ENCODE results near the gene KIF2C.
"Not testable (repeated sequence)": the region's sequence is repeated elsewhere in the genome, so short reads cannot be mapped to it uniquely, and the experiment has no call there.

The KIF2C gene

DNA sequence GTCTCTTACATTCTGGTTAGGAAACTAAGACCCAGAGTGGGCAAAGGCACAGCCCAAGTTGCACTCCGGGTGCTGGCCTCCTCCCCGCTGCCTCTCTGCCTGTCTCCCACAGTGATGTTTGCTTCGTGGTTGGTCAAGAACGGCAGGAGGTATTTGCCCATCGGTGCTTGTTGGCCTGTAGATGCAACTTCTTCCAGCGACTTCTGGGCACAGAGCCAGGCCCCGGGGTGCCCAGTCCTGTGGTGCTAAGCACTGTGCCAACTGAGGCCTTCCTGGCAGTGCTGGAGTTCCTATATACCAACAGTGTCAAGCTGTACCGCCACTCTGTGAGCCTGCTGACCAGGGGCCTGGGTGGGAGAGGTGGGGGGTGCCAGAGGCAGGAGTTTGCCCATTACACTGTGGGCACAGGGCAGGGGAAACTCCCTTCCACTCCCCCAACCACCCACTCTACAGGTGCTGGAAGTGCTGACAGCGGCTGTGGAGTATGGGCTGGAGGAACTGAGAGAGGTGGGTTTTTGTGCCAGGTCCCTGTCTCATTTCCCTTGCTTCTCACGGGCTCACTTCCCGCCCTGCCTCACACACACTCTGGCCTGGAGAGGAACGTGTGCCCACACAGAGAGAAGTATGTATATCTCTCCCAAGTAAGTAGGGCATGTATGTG is 70.6 kb downstream of the KIF2C start:
- peak overlapping the region; percentile 84 for H3K4me2 ChIP-seq (ENCODE audit: low read length)
- H3K79me2 ChIP-seq = peaks cover 5% of the 10 kb centered on the region
- no peaks in the 10 kb centered on the region for H3K36me3 ChIP-seq (ENCODE audit: control insufficient read depth, insufficient read depth, low read length)
- H3K9ac ChIP-seq = no peak overlapping the region
- peak overlapping the region; percentile 100 for H3K27ac ChIP-seq
- H2AFZ ChIP-seq = no peak overlapping the region
- peak overlapping the region; percentile 41 for H3K4me3 ChIP-seq (ENCODE audit: low read depth, low read length)
- no peaks in the 10 kb centered on the region for H3K27me3 ChIP-seq (ENCODE audit: control insufficient read depth, insufficient read depth, low read length)
- H3K4me1 ChIP-seq = peaks cover 41% of the 10 kb centered on the region
- TF ChIP-seq CTCF (IDR thresholded peaks at IDR 0.05) = no peak
- no peaks in the 10 kb centered on the region for H3K9me3 ChIP-seq (ENCODE audit: control insufficient read depth, low read length)

DNA sequence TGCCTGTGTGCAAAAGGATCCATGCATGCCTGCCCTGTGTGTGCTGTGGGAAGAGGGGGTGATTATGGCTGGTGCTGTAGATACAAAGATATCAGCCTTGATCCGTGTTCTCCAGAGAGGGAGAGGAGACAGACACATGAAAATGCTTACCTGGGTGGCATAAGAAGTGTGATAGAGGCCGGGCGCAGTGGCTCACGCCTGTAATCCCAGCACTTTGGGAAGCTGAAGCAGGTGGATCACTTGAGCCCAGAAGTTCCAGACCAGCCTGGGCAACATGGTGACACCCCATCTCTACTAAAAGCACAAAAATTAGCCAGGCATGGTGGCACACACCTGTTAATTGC is 71.1 kb downstream of the KIF2C start:
- H3K27me3 ChIP-seq (ENCODE audit: control insufficient read depth, insufficient read depth, low read length); H3K9me3 ChIP-seq (ENCODE audit: control insufficient read depth, low read length); H3K79me2 ChIP-seq; H3K36me3 ChIP-seq (ENCODE audit: control insufficient read depth, insufficient read depth, low read length); H3K4me3 ChIP-seq (ENCODE audit: low read depth, low read length); H2AFZ ChIP-seq; H3K9ac ChIP-seq; H3K4me2 ChIP-seq (ENCODE audit: low read length): not testable (repeated sequence)
- Histone ChIP-seq H3K4me1 (peaks cover 41% of the 10 kb centered on the region), H3K27ac (peak overlapping the region; percentile 100)

- TF ChIP-seq CTCF (IDR thresholded peaks at IDR 0.05) = no peak
- Histone ChIP-seq H3K4me3 (ENCODE audit: low read depth, low read length) (no peak overlapping the region), H3K27me3 (ENCODE audit: control insufficient read depth, insufficient read depth, low read length) (no peaks in the 10 kb centered on the region), H3K36me3 (ENCODE audit: control insufficient read depth, insufficient read depth, low read length) (no peaks in the 10 kb centered on the region), H3K4me2 (ENCODE audit: low read length) (peak overlapping the region; percentile 57), H3K79me2 (peaks cover 5% of the 10 kb centered on the region), H2AFZ (no peak overlapping the region), H3K9ac (no peak overlapping the region), H3K4me1 (peaks cover 41% of the 10 kb centered on the region), H3K27ac (peak overlapping the region; percentile 49), H3K9me3 (ENCODE audit: control insufficient read depth, low read length) (no peaks in the 10 kb centered on the region)
Observed at GRCh38 chr1:44811234-44811633, 71.6 kb downstream of the KIF2C start.

GRCh38 chr1:44812822-44813543 is 73.3 kb downstream of the KIF2C start:
- Histone ChIP-seq H3K79me2 (peaks cover 5% of the 10 kb centered on the region), H3K9ac (no peak overlapping the region), H3K27ac (no peak overlapping the region), H3K4me3 (ENCODE audit: low read depth, low read length) (no peak overlapping the region), H3K36me3 (ENCODE audit: control insufficient read depth, insufficient read depth, low read length) (no peaks in the 10 kb centered on the region), H3K27me3 (ENCODE audit: control insufficient read depth, insufficient read depth, low read length) (no peaks in the 10 kb centered on the region), H3K4me2 (ENCODE audit: low read length) (no peak overlapping the region), H3K9me3 (ENCODE audit: control insufficient read depth, low read length) (no peaks in the 10 kb centered on the region), H2AFZ (no peak overlapping the region), H3K4me1 (peaks cover 25% of the 10 kb centered on the region)
- no peak for TF ChIP-seq CTCF (IDR thresholded peaks at IDR 0.05)

DNA sequence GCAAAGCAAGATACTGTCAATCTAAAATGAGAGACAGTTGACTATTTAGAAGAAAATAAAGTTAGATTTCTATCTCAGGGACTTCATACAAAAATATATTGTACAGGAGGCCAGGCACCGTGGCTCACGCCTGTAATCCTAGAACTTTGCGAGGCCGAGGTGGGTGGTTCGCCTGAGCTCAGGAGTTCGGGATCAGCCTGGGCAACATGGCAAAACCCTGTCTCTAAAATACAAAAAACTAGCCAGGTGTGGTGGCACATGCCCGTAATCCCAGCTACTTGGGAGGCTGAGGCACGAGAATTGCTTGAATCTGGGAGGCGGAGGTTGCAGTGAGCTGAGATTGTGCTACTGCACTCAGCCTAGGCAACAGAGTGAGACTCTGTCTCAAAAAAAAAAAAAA is 76.3 kb downstream of the KIF2C start:
- not testable (repeated sequence) for H3K36me3 ChIP-seq (ENCODE audit: control insufficient read depth, insufficient read depth, low read length); H3K4me3 ChIP-seq (ENCODE audit: low read depth, low read length); H3K27me3 ChIP-seq (ENCODE audit: control insufficient read depth, insufficient read depth, low read length); H3K4me2 ChIP-seq (ENCODE audit: low read length); H3K27ac ChIP-seq; H3K9me3 ChIP-seq (ENCODE audit: control insufficient read depth, low read length); H3K4me1 ChIP-seq; H3K9ac ChIP-seq; H2AFZ ChIP-seq; H3K79me2 ChIP-seq

All from parathyroid adenoma (tissue), 2 donors.